Upper lobe of left lung (tissue), 4 donors: ENCODE measurements around the gene MUL1.

Experiments
- CTCF ChIP-seq, 6 experiments: fragments of 450-650 bp in 4 of 6; fragments of 200-600 bp in 2 of 6; sonication (generic) in 2 of 6; IDR thresholded peaks; one replicate each; pipeline ENCODE4 v1.5.1; 2016 to 2019; ENCODE audit warnings: antibody characterized with exemption in 6 of 6
- EP300 ChIP-seq, 4 donors: sonication (generic); formaldehyde crosslinking; IDR thresholded peaks; one replicate each; pipeline ENCODE4 v1.5.1; 2017; ENCODE audit warnings: antibody characterized with exemption in 4 of 4, control low read depth in 2 of 4
- POLR2A ChIP-seq, 4 donors: fragments of 450-650 bp; IDR thresholded peaks; one replicate each; pipeline ENCODE4 v1.5.1; 2016 to 2017; ENCODE audit warnings: antibody characterized with exemption in 4 of 4, mild to moderate bottlenecking in 2 of 4
- POLR2AphosphoS5 ChIP-seq, 2 donors: sonication (generic); formaldehyde crosslinking; IDR thresholded peaks; one replicate each; pipeline ENCODE4 v1.5.1; 2017; ENCODE audit warnings: antibody characterized with exemption in 2 of 2

- TF ChIP-seq POLR2AphosphoS5 (IDR thresholded peaks at IDR 0.05) (no peak), CTCF (IDR thresholded peaks at IDR 0.05) (no peak), POLR2A (IDR thresholded peaks at IDR 0.05) (no peak), EP300 (IDR thresholded peaks at IDR 0.05) (no peak)
These were observed 22.9 kb upstream of the MUL1 start for GRCh38 chr1:20530901-20531300.
